ENCODE measurements around the gene SHC3.
A peak's percentile ranks its signal among the peaks of the same experiment; 100 is the strongest.

The SHC3 gene

GRCh38 chr9:89173072-89173471, 5.5 kb downstream of the SHC3 start:
- no peaks in the 10 kb centered on the region for H3K36me3 Mint-ChIP-seq
- DNase-seq (ENCODE audit: low spot score in 2 of 2) (peak in 1 of 2 donors; percentile 36), ATAC-seq (no peak)
- H3K27ac Mint-ChIP-seq: no peak overlapping the region
- H3K9me3 Mint-ChIP-seq: no peaks in the 10 kb centered on the region
- no peak overlapping the region for H3K4me3 Mint-ChIP-seq
- no peaks in the 10 kb centered on the region for H3K4me1 Mint-ChIP-seq

GRCh38 chr9:89172398-89172797, 6.2 kb downstream of the SHC3 start:
- Mint-ChIP-seq H3K27ac (no peak overlapping the region), H3K36me3 (no peaks in the 10 kb centered on the region), H3K9me3 (no peaks in the 10 kb centered on the region), H3K4me1 (no peaks in the 10 kb centered on the region), H3K4me3 (no peak overlapping the region)
- DNase-seq (ENCODE audit: low spot score in 2 of 2) (no peak), ATAC-seq (no peak)

GRCh38 chr9:89171693-89172092, 6.9 kb downstream of the SHC3 start:
- Mint-ChIP-seq H3K9me3 (no peaks in the 10 kb centered on the region), H3K27ac (no peak overlapping the region), H3K4me1 (no peaks in the 10 kb centered on the region), H3K36me3 (no peaks in the 10 kb centered on the region), H3K4me3 (no peak overlapping the region)
- ATAC-seq: no peak
- peak in 1 of 2 donors; percentile 38 for DNase-seq (ENCODE audit: low spot score in 2 of 2)

- ATAC-seq (no peak), DNase-seq (ENCODE audit: low spot score in 2 of 2) (peak in 1 of 2 donors; percentile 8)
- H3K4me1 Mint-ChIP-seq: no peaks in the 10 kb centered on the region
- no peaks in the 10 kb centered on the region for H3K36me3 Mint-ChIP-seq
- no peak overlapping the region for H3K27ac Mint-ChIP-seq
- H3K4me3 Mint-ChIP-seq: no peak overlapping the region
- H3K9me3 Mint-ChIP-seq: no peaks in the 10 kb centered on the region
These were observed 7.4 kb downstream of the SHC3 start for GRCh38 chr9:89171231-89171630.

GRCh38 chr9:89168901-89169813, 9.5 kb downstream of the SHC3 start:
- Mint-ChIP-seq H3K4me1 (no peaks in the 10 kb centered on the region), H3K36me3 (no peaks in the 10 kb centered on the region), H3K4me3 (no peak overlapping the region), H3K9me3 (no peaks in the 10 kb centered on the region), H3K27ac (no peak overlapping the region)
- DNase-seq (ENCODE audit: low spot score in 2 of 2): peak in 1 of 2 donors; percentile 36
- no peak for ATAC-seq

GRCh38 chr9:89167788-89168187, 10.8 kb downstream of the SHC3 start:
- no peak for ATAC-seq
- H3K4me3 Mint-ChIP-seq: no peak overlapping the region
- H3K4me1 Mint-ChIP-seq: no peaks in the 10 kb centered on the region

GRCh38 chr9:89166852-89167251, 11.8 kb downstream of the SHC3 start:
- no peaks in the 10 kb centered on the region for H3K9me3 Mint-ChIP-seq
- DNase-seq (ENCODE audit: low spot score in 2 of 2) (no peak), ATAC-seq (no peak)
- H3K4me3 Mint-ChIP-seq: no peak overlapping the region
- no peaks in the 10 kb centered on the region for H3K4me1 Mint-ChIP-seq
- H3K36me3 Mint-ChIP-seq: no peaks in the 10 kb centered on the region
- H3K27ac Mint-ChIP-seq: no peak overlapping the region

More at GRCh38 chr9:89167788-89168187, 10.8 kb downstream of the SHC3 start:
- no peak for DNase-seq (ENCODE audit: low spot score in 2 of 2)
- no peak overlapping the region for H3K27ac Mint-ChIP-seq
- no peaks in the 10 kb centered on the region for H3K36me3 Mint-ChIP-seq
- no peaks in the 10 kb centered on the region for H3K9me3 Mint-ChIP-seq

GRCh38 chr9:89165880-89166279, 12.7 kb downstream of the SHC3 start:
- Mint-ChIP-seq H3K36me3 (no peaks in the 10 kb centered on the region), H3K9me3 (no peaks in the 10 kb centered on the region), H3K27ac (no peak overlapping the region), H3K4me1 (no peaks in the 10 kb centered on the region), H3K4me3 (no peak overlapping the region)
- ATAC-seq (no peak), DNase-seq (ENCODE audit: low spot score in 2 of 2) (no peak)

GRCh38 chr9:89165341-89165740, 13.3 kb downstream of the SHC3 start:
- Mint-ChIP-seq H3K4me3 (no peak overlapping the region), H3K4me1 (no peaks in the 10 kb centered on the region), H3K27ac (no peak overlapping the region), H3K36me3 (no peaks in the 10 kb centered on the region), H3K9me3 (no peaks in the 10 kb centered on the region)
- DNase-seq (ENCODE audit: low spot score in 2 of 2): no peak
- no peak for ATAC-seq

GRCh38 chr9:89161221-89161620, 17.4 kb downstream of the SHC3 start:
- Mint-ChIP-seq H3K9me3 (no peaks in the 10 kb centered on the region), H3K4me1 (no peaks in the 10 kb centered on the region), H3K4me3 (no peak overlapping the region), H3K27ac (no peak overlapping the region), H3K36me3 (no peaks in the 10 kb centered on the region)
- DNase-seq (ENCODE audit: low spot score in 2 of 2): no peak
- no peak for ATAC-seq

GRCh38 chr9:89160806-89161205, 17.8 kb downstream of the SHC3 start:
- H3K4me3 Mint-ChIP-seq: no peak overlapping the region
- no peaks in the 10 kb centered on the region for H3K9me3 Mint-ChIP-seq
- ATAC-seq (no peak), DNase-seq (ENCODE audit: low spot score in 2 of 2) (no peak)
- no peaks in the 10 kb centered on the region for H3K36me3 Mint-ChIP-seq
- no peaks in the 10 kb centered on the region for H3K4me1 Mint-ChIP-seq
- no peak overlapping the region for H3K27ac Mint-ChIP-seq

GRCh38 chr9:89154651-89155336, 23.8 kb downstream of the SHC3 start:
- Mint-ChIP-seq H3K36me3 (no peaks in the 10 kb centered on the region), H3K27ac (no peak overlapping the region), H3K4me3 (no peak overlapping the region), H3K9me3 (no peaks in the 10 kb centered on the region), H3K4me1 (peaks cover 18% of the 10 kb centered on the region)
- DNase-seq (ENCODE audit: low spot score in 2 of 2): peak in 1 of 2 donors; percentile 47
- peak; percentile 85 for ATAC-seq

- Mint-ChIP-seq H3K36me3 (no peaks in the 10 kb centered on the region), H3K9me3 (no peaks in the 10 kb centered on the region), H3K4me3 (no peak overlapping the region), H3K4me1 (peaks cover 18% of the 10 kb centered on the region), H3K27ac (no peak overlapping the region)
- ATAC-seq: no peak
- DNase-seq (ENCODE audit: low spot score in 2 of 2): peak in 1 of 2 donors; percentile 8
These were observed 24.4 kb downstream of the SHC3 start for GRCh38 chr9:89154218-89154617.

- Mint-ChIP-seq H3K9me3 (no peaks in the 10 kb centered on the region), H3K36me3 (no peaks in the 10 kb centered on the region), H3K4me1 (peaks cover 18% of the 10 kb centered on the region), H3K27ac (no peak overlapping the region), H3K4me3 (no peak overlapping the region)
- peak; percentile 89 for ATAC-seq
- peak in 1 of 2 donors; percentile 47 for DNase-seq (ENCODE audit: low spot score in 2 of 2)
These were observed 25.2 kb downstream of the SHC3 start for GRCh38 chr9:89153232-89154017.

GRCh38 chr9:89149726-89150125, 28.9 kb downstream of the SHC3 start:
- Mint-ChIP-seq H3K36me3 (no peaks in the 10 kb centered on the region), H3K4me3 (no peak overlapping the region)

More at GRCh38 chr9:89149726-89150125, 28.9 kb downstream of the SHC3 start:
- DNase-seq (ENCODE audit: low spot score in 2 of 2) (no peak), ATAC-seq (no peak)
- H3K9me3 Mint-ChIP-seq: no peaks in the 10 kb centered on the region
- H3K4me1 Mint-ChIP-seq: peaks cover 11% of the 10 kb centered on the region
- no peak overlapping the region for H3K27ac Mint-ChIP-seq
